Fibroblast of lung (primary cell): Measurements from ENCODE around the gene CD46. TPM values are rescaled to one million over a fixed set of nuclear protein-coding genes. Genes with fewer than 3 reads are reported as not detected.

Experiments used
- DNase-seq, 2 donors: peaks; one replicate each; pipeline versions ENCODE4 v3.0.0 to v3.0.0-alpha.2; 2010; ENCODE audit warnings: low read depth in 2 of 2
- H2AFZ ChIP-seq: 2 replicates; pipeline ENCODE4 v1.5.1; 2012; ENCODE audit warnings: low read length, control low read depth, inconsistent platforms
- H3K27ac ChIP-seq: 2 replicates; pipeline ENCODE4 v1.5.1; 2011; ENCODE audit warnings: low read length, control low read depth; ENCODE audit not compliant: insufficient read depth
- H3K27me3 ChIP-seq: 2 replicates; pipeline ENCODE4 v1.5.1; 2011; ENCODE audit warnings: mild to moderate bottlenecking, low read length; ENCODE audit not compliant: control insufficient read depth, insufficient read depth
- H3K36me3 ChIP-seq: 2 replicates; pipeline ENCODE4 v1.5.1; 2011; ENCODE audit warnings: low read length; ENCODE audit not compliant: control insufficient read depth, insufficient read depth
- H3K4me1 ChIP-seq: 2 replicates; pipeline ENCODE4 v1.5.1; 2011; ENCODE audit warnings: low read length; ENCODE audit not compliant: control insufficient read depth, insufficient read depth; ENCODE audit errors: extremely low read depth
- H3K4me2 ChIP-seq: 2 replicates; pipeline ENCODE4 v1.5.1; 2011; ENCODE audit warnings: low read length, control low read depth; ENCODE audit not compliant: insufficient read depth; ENCODE audit errors: extremely low read depth
- H3K4me3 ChIP-seq, 4 experiments: fragments of 200-600 bp in 1 of 4; sonication (generic) in 1 of 4; replicated peaks in 1 of 4; 2 replicates each; pipeline ENCODE4 v1.5.1; 2011 to 2016; ENCODE audit warnings: low read length in 4 of 4, low read depth in 3 of 4, mild to moderate bottlenecking in 3 of 4, control low read depth in 2 of 4, inconsistent platforms in 1 of 4, mixed read lengths in 1 of 4; ENCODE audit not compliant: insufficient read depth in 1 of 4; ENCODE audit errors: control extremely low read depth in 1 of 4
- H3K79me2 ChIP-seq: 2 replicates; pipeline ENCODE4 v1.5.1; 2012; ENCODE audit warnings: mild to moderate bottlenecking, low read length, inconsistent platforms; ENCODE audit not compliant: control insufficient read depth, insufficient read depth
- H3K9ac ChIP-seq: 2 replicates; pipeline ENCODE4 v1.5.1; 2011; ENCODE audit warnings: mild to moderate bottlenecking, low read length, control low read depth; ENCODE audit not compliant: insufficient read depth
- H3K9me3 ChIP-seq: 2 replicates; pipeline ENCODE4 v1.5.1; 2012; ENCODE audit warnings: low read depth, low read length; ENCODE audit not compliant: control insufficient read depth, insufficient read depth
- H4K20me1 ChIP-seq: 2 replicates; pipeline ENCODE4 v1.5.1; 2011; ENCODE audit warnings: low read length; ENCODE audit not compliant: control insufficient read depth, insufficient read depth; ENCODE audit errors: extremely low read depth
- CTCF ChIP-seq, 2 donors: IDR thresholded peaks in 1 of 2; conservative IDR thresholded peaks in 1 of 2; 1 replicate in 1 of 2; 2 replicates in 1 of 2; pipeline ENCODE4 v1.5.1; 2011 to 2012; ENCODE audit warnings: low read length in 2 of 2, control low read depth in 1 of 2, inconsistent platforms in 1 of 2, low read depth in 1 of 2, mild to moderate bottlenecking in 1 of 2
- EZH2 ChIP-seq: IDR thresholded peaks from 2 replicates; pipeline ENCODE4 v1.5.1; 2012; ENCODE audit warnings: low read length, control low read depth, mild to moderate bottlenecking; ENCODE audit errors: missing control alignments
- polyA plus RNA-seq, 2 donors: library from polyadenylated mRNA; depleted of rRNA in 1 of 2; stranded (reverse) in 1 of 2; unstranded in 1 of 2; fragments of >200 nt; gene quantifications; 2 replicates each; pipeline ENCODE4 v1.2.1, GENCODE V29; 2011 to 2012; ENCODE audit warnings: missing spikeins in 1 of 2
- total RNA-seq: library from RNA; depleted of rRNA; stranded (reverse); fragments of >200 nt; gene quantifications from 2 replicates; pipeline ENCODE4 v1.2.1, GENCODE V29; 2014

Gene CD46
- total and polyA plus RNA-seq, 2 donors (not counting 1 experiment from before 2014, with no cell fraction given), result 198 to 294 TPM

- H4K20me1 ChIP-seq, result peaks cover 5% of the 10 kb centered on the region
- no peak overlapping the region for H3K4me2 ChIP-seq
- no peaks in the 10 kb centered on the region for H3K27me3 ChIP-seq
- peaks cover 6% of the 10 kb centered on the region for H3K4me1 ChIP-seq
- H3K9ac ChIP-seq, result no peak overlapping the region
- H3K9me3 ChIP-seq, result no peaks in the 10 kb centered on the region
- peak overlapping the region in 1 of 4 experiments; percentile 9 for H3K4me3 ChIP-seq
- H3K79me2 ChIP-seq, result peaks cover 51% of the 10 kb centered on the region
- no peak overlapping the region for H2AFZ ChIP-seq
- DNase-seq, result peak in 1 of 2 donors; percentile 4
- H3K27ac ChIP-seq, result no peak overlapping the region
- peaks cover 6% of the 10 kb centered on the region for H3K36me3 ChIP-seq
- TF ChIP-seq EZH2 (no peak), CTCF (conservative IDR thresholded peaks at IDR 0.05 in 1 of 2, IDR thresholded peaks at IDR 0.05 in 1 of 2; ENCODE audit: low read depth in 1 of 2, low read length in 2 of 2) (no peak)
Measured at GRCh38 chr1:207754974-207755700, 3.3 kb downstream of the CD46 start.

- no peak overlapping the region for H2AFZ ChIP-seq
- no peak overlapping the region for H3K27ac ChIP-seq
- DNase-seq, result no peak
- TF ChIP-seq EZH2 (no peak), CTCF (conservative IDR thresholded peaks at IDR 0.05 in 1 of 2, IDR thresholded peaks at IDR 0.05 in 1 of 2; ENCODE audit: low read depth in 1 of 2, low read length in 2 of 2) (no peak)
- H4K20me1 ChIP-seq, result peaks cover 5% of the 10 kb centered on the region
- H3K4me2 ChIP-seq, result no peak overlapping the region
- H3K79me2 ChIP-seq, result peaks cover 51% of the 10 kb centered on the region
- no peaks in the 10 kb centered on the region for H3K27me3 ChIP-seq
- no peak overlapping the region for H3K9ac ChIP-seq
- H3K4me3 ChIP-seq, result no peak overlapping the region
- H3K4me1 ChIP-seq, result peaks cover 4% of the 10 kb centered on the region
- peaks cover 7% of the 10 kb centered on the region for H3K36me3 ChIP-seq
- no peaks in the 10 kb centered on the region for H3K9me3 ChIP-seq
Measured at GRCh38 chr1:207755846-207756693, 4.2 kb downstream of the CD46 start.

GRCh38 chr1:207762622-207763021 lies 10.8 kb downstream of the CD46 start:
- H2AFZ ChIP-seq, result no peak overlapping the region
- H3K4me2 ChIP-seq, result no peak overlapping the region
- H3K79me2 ChIP-seq, result peaks cover 4% of the 10 kb centered on the region
- H4K20me1 ChIP-seq, result no peaks in the 10 kb centered on the region
- no peak for DNase-seq
- no peaks in the 10 kb centered on the region for H3K9me3 ChIP-seq
- no peaks in the 10 kb centered on the region for H3K4me1 ChIP-seq
- H3K4me3 ChIP-seq, result no peak overlapping the region
- no peak overlapping the region for H3K27ac ChIP-seq
- no peak for TF ChIP-seq CTCF (conservative IDR thresholded peaks at IDR 0.05 in 1 of 2, IDR thresholded peaks at IDR 0.05 in 1 of 2; ENCODE audit: low read depth in 1 of 2, low read length in 2 of 2)
- H3K36me3 ChIP-seq, result peaks cover 18% of the 10 kb centered on the region
- H3K27me3 ChIP-seq, result no peaks in the 10 kb centered on the region
- no peak overlapping the region for H3K9ac ChIP-seq
